Activated CD4-positive, CD25-positive, alpha-beta regulatory T cell treated with anti-CD3 and anti-CD28 coated beads, Interleukin-2, amount 50 U/mL, for 24 hours (primary cell): Measurements from ENCODE around the gene BLID.

Experiments used
- ATAC-seq, 2 donors: fragments of 150-1000 bp; cut with Tn5 transposase; one replicate each; pipeline ENCODE4 v1.10.0; 2021; ENCODE audit warnings: mild to moderate bottlenecking in 1 of 2, moderate library complexity in 1 of 2

BLID gene, protein sequence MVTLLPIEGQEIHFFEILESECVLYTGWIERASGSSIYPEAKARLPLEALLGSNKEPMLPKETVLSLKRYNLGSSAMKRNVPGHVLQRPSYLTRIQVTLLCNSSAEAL

DNA sequence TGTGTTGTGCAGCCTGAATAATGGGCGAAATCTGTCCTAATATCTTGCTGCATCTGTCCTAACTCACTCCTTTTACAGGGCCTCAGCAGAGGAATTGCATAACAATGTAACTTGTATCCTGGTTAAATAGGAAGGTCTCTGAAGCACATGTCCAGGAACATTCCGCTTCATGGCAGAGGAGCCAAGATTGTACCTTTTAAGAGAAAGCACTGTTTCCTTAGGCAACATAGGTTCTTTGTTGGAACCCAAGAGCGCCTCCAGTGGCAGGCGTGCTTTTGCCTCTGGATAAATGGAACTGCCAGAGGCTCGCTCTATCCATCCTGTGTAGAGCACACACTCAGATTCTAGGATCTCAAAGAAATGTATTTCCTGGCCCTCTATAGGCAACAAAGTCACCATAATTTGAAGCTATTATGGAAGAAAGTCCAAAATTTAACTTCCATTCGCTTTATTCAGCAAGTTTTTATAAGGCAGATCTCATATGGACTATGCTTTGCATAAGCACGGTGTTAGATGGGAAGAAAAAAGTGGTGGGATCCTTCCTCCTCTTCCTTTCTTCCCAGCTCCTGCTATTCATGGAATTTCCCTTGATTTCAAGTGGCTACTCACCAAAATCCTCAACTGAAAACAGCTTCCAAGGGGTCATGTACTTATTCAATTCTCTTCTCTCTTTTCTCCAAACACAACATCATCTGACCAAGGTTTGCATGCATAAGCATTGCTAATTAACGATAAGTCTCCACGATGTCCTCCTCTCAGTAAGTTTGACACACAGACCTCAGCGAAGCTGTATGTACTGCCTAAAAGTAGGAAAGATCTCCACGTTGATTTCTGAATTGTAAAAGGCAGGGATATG, at the start of gene BLID:
Gene BLID, minus strand, starts transcription at position 692 of the 856 bp plus-strand sequence. Its CDS starts 293 bp downstream, at position 399.
- no peak for ATAC-seq

DNA sequence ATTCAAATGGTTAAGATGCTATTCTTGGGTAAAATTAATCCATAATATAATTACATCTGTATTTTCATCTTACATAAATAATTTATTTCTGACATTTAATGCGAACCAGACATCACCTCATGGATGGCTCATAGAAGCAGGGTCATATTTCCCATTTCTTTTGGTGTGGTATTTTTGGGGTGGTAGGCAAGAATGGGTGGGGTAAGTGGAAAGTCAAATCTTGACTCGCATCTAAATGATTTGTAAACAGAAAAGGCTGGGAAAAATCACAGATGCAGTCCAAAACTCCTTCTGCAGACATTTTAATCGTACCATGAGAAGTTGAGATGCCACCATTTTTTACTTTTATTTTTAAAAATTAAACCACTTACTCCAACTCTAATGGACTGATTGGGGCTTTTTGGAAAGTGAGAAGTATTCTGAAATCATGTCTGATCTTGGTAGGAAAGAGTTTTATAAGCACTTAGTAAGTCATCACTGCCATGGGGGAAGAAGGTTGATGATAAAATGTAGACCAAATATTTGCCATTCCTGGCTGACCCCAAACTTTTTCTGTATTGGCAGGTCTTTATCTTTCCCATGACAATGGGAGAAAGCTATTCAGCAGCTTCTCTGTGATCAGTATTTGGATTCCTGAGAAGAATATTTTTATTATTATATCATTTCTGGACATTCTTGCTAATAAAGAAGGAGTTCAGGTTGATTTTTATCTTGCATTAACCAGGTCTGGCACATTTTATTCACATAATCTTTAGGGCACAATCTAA, 47.2 kb upstream of the BLID start:
- no peak for ATAC-seq

GRCh38 chr11:122162095-122162494, 46.1 kb upstream of the BLID start:
- ATAC-seq = no peak

- ATAC-seq = no peak
These were observed 45.0 kb upstream of the BLID start for GRCh38 chr11:122160841-122161590.

DNA sequence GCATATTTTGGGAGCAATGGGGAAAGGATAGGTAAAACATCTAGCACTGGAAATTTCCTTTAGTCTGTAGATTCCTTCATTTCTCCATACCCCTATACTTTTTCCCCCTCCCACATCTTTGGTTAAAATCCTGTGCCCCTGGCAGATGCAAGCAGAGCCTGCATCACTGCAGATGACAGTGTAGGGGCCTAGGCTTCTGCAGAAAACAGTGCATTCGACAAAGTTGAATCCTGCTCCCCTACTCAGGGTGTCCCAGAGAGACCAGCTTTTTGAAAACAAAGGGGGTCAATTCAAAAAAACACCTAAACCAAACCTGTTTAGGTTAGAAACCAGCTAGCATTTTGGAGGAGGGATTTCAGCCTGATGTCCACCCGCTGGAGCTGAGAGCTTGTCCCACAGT, 43.8 kb upstream of the BLID start:
- ATAC-seq = no peak

DNA sequence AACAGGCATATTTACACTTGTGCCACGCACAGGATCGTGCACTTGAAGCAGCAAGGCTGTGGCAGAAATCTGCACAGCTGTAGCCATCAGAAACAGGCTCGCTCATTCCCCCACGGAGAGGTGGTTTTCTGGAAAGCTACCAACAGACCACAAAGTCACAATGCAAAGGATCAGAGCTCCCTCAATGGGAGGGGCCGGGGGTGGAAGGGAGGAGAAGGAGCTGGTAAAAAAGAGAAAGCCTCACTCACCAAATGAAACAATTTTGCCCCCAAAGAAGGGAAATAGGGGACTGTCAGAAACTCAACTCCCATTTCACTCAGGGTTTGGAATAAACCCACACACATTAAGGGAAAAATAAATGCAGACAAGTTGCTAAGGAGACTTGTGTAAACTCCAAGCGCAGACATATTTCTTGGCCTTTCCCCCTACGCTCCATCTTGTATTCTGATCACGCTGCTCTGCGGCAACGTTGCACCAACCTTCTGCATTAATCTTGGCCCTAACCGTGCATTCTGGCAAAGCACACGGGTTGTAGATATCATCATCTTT, 43.2 kb upstream of the BLID start:
- ATAC-seq = no peak

DNA sequence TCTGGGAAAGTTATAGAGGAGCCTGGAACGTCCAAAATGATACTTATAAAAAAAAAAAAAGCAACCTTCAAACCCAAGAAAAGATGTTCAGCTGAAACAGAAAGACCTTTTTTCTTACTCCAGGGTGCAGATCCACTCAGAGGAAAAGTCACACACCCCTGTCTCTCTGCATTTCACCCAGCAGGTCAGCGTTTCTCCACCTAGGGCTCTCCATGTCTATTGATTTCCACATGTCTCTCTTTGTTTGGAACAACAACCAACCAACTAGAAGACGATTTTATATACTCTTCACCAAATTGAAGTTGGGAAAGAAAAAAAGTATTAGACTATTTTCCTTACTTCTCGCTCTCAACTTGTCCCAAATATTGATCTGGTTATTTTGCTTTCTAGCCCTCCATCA, 42.2 kb upstream of the BLID start:
- ATAC-seq = no peak

GRCh38 chr11:122157653-122158161, 41.7 kb upstream of the BLID start:
- no peak for ATAC-seq

DNA sequence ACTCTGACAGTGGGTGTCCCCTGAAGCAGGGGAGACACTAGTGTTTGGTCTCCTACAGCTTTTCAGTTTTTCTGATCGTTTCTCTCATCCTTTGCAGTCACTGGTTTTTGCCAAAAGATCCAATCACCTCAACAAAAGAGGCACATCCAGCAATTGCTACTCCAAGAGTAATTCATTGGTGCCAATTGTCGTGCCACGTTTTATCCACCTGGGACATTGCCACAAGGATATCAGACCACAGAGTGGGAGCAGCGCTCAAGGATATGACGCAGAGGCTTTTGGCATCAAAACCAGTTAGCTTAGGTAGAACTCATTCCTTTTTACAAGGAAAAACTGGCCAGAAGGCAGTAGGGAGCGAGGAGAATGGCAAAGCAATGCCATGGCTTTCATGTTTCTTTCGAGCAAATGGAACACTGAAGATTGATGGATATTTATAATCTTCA, 40.9 kb upstream of the BLID start:
- no peak for ATAC-seq

DNA sequence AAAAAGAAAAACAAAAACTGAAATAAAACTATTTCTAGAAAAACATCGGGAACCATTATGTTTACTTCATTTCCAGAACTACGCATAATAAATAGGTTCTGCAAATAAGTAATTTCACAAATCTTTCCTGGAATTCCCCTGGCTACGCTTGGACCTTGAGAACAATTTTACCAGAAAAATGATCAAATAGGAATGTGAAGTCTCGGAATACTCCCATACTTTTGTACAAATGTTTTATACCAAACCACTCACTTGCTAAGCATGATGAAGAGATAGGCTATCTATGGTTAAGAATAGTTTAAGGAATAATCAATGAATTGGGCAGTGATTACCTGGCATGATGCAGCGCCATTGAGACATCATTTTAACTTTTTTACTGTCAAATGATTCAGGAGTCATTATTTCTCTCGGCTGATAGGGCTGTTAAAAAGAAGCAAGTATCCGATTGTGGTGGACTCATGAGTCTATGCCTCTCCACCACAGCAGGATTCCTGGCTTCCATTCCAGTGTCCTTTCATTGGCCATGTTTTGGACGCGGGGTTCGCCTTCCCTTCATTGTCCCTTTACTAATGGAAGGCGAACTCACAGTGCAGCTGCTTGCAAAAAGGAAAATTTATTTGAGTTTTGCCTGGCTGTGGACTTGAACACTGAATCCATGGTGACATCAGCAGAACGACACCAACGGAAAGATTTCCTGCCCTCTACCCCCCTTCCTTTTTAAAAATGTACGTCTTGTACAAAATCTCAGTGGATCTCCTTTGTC, 39.9 kb upstream of the BLID start:
- ATAC-seq = no peak

DNA sequence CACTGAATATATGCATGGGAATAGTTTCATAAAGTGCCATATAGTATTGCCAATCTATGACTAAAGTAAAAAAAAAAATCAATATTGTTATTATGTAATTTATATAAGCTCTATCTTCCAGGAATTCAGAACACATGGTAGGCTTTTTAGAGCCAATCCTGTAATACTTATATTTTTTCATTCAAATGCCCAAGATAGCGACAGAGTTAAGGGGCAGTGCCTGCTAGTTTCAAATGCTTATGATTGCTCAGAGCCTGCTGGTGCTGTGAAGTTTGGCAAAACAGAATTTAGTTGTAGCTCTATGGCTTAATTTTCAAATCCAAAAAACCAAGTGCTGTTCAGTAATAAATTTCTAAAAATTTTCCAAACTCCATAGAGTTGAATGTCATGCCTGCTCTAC, 39.0 kb upstream of the BLID start:
- no peak for ATAC-seq

GRCh38 chr11:122154227-122154626, 38.2 kb upstream of the BLID start:
- ATAC-seq = no peak

GRCh38 chr11:122153746-122154145, 37.7 kb upstream of the BLID start:
- no peak for ATAC-seq

GRCh38 chr11:122150216-122151124, 34.5 kb upstream of the BLID start:
- no peak for ATAC-seq

GRCh38 chr11:122149202-122149601, 33.2 kb upstream of the BLID start:
- no peak for ATAC-seq

DNA sequence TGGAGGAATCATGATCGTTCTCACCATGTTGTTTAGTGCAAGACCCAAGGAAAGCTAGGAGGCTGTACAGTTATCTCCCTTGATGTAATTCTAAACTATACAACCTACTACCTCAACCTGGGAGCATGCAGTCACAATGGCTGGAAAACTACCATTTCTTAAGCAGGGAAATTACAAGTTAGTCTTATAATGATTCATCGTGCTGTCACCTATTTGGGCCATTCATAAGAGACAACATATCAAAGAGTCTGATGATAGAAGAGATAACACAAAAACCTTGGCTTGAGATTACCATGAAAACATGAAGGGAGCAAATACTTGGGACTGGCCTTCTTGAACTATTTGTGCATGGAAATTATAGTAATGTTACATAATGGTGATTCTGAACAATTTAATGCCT, 30.5 kb upstream of the BLID start:
- no peak for ATAC-seq

GRCh38 chr11:122145715-122146274, 29.8 kb upstream of the BLID start:
- ATAC-seq = no peak

DNA sequence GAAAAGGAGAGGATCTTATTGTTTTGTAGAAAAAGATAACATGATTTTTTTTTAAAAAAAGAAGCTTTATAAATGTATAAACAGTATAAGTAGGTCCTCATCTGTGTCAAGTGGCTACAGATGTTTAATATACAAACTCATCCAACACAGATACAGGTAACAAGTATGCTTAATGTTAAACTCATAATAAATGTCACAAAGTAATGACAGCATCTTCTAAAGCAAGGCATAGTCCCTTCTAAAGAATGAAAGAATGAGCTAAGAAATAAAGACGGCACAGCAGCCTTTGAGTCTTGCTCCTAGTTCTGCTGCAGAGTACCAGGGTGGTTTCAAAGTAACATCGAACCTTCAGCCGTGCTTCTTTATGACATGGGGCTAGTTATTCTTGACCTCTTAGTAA, 28.7 kb upstream of the BLID start:
- no peak for ATAC-seq

- ATAC-seq = no peak
These were observed 25.7 kb upstream of the BLID start for GRCh38 chr11:122141725-122142124.

- no peak for ATAC-seq
These were observed 24.5 kb upstream of the BLID start for GRCh38 chr11:122140500-122140899.

GRCh38 chr11:122139595-122139866, 23.5 kb upstream of the BLID start:
- ATAC-seq = no peak
